ENCODE measurements around the gene SCN9A. TPM values are rescaled to one million over a fixed set of nuclear protein-coding genes. Genes with fewer than 3 reads are reported as not detected.

SCN9A gene
- total RNA-seq, 4 donors from 2014 or later = 0.51 to 3.5 (median 1.3) TPM

DNA sequence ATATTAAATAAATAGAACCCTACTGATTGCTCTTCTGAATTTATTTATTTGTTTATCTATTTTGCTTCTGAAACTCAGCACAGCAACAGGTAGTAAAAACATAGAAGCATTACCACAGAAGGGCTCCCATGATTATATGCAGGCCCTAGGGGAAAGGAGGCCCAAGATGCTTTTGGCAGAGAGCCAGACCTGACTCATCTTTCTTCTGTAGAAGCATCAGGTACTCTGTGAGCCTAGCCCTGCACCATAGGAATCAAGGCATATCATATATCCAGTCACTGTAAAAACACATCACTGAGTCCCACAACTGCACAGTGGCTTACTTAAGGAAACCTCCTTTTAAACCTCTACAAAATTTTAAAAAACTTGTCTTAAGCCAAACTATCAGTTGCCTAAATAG is 1.8 kb downstream of the SCN9A start:
- no peak overlapping the region for H3K4me3 ChIP-seq (ENCODE audit: low read depth, poor library complexity, severe bottlenecking)
- intact Hi-C loops (cut with DNase I; ENCODE audit: low total_unique reads) = no loop called here
- DNase-seq (ENCODE audit: low spot score in 2 of 2) = no peak
- TF ChIP-seq POLR2A (IDR thresholded peaks at IDR 0.05) (no peak), CTCF (IDR thresholded peaks at IDR 0.05) (no peak)

- DNase-seq (ENCODE audit: low spot score in 2 of 2) = no peak
- no peak for TF ChIP-seq POLR2A (IDR thresholded peaks at IDR 0.05)
- no peak for TF ChIP-seq CTCF (IDR thresholded peaks at IDR 0.05)
- no peak overlapping the region for H3K4me3 ChIP-seq (ENCODE audit: low read depth, poor library complexity, severe bottlenecking)
- intact Hi-C loops (cut with DNase I; ENCODE audit: low total_unique reads) = no loop called here
Measured at GRCh38 chr2:166373539-166373938, 2.2 kb downstream of the SCN9A start.

DNA sequence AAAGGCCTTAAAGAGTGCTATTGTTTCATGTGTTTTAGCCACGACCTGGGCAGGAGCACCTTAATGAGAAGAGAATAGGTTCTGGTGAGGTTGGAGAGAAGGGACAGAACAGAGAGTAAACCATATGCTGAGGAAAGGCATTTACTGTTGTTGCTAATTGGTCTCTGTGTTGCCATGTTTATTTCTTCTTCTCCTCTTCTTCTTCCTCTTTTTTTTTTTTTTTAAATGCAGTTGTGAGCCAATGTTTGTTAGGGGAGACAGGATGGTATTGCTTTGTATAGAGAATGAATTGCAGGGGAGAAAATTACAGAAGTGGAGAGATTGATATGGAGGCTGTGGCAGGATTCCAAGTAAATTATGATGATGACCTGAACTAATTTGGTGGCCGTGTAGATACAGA is 2.6 kb downstream of the SCN9A start:
- no peak for TF ChIP-seq CTCF (IDR thresholded peaks at IDR 0.05)
- no peak for DNase-seq (ENCODE audit: low spot score in 2 of 2)
- intact Hi-C loops (cut with DNase I; ENCODE audit: low total_unique reads) = no loop called here
- H3K4me3 ChIP-seq (ENCODE audit: low read depth, poor library complexity, severe bottlenecking) = no peak overlapping the region
- 21 to 27% methylated on average over 2 of the region's 2 CpGs for WGBS, 2 donors

- TF ChIP-seq CTCF (IDR thresholded peaks at IDR 0.05) = no peak
- no peak for TF ChIP-seq POLR2A (IDR thresholded peaks at IDR 0.05)
- intact Hi-C loops (cut with DNase I; ENCODE audit: low total_unique reads) = no loop called here
- WGBS, 2 donors = 75 to 76% methylated on average over 2 of the region's 2 CpGs
Measured at GRCh38 chr2:166372046-166372445, 3.7 kb downstream of the SCN9A start.

GRCh38 chr2:166365803-166366420 is 9.8 kb downstream of the SCN9A start:
- no peak for TF ChIP-seq CTCF (IDR thresholded peaks at IDR 0.05)
- no peak for TF ChIP-seq POLR2A (IDR thresholded peaks at IDR 0.05)
- no peak for DNase-seq (ENCODE audit: low spot score in 2 of 2)
- H3K4me3 ChIP-seq (ENCODE audit: low read depth, poor library complexity, severe bottlenecking) = no peak overlapping the region
- intact Hi-C loops (cut with DNase I; ENCODE audit: low total_unique reads) = no loop called here
- WGBS, 2 donors = 62 to 66% methylated on average over 6 of the region's 6 CpGs

More at GRCh38 chr2:166372046-166372445, 3.7 kb downstream of the SCN9A start:
- no peak for DNase-seq (ENCODE audit: low spot score in 2 of 2)
- no peak overlapping the region for H3K4me3 ChIP-seq (ENCODE audit: low read depth, poor library complexity, severe bottlenecking)

DNA sequence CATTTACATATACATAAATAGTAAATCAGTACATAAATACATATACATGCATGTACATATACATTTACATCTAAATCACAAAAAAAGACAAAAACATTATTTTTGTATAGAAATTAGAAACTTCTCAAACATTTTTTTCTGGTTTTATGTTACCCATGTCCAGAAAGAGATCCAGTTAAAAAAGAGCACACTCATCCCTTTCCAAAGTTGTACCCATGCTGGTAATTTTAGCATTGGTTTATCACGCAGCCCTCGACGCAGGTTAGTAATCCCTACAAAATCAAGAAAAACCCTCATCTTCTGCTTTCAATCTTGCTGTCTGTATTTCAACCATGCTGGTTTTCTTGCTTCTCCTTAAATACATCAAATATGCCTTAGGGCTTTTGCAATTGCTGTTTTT is 10.5 kb downstream of the SCN9A start:
- DNase-seq (ENCODE audit: low spot score in 2 of 2) = no peak
- intact Hi-C loops (cut with DNase I; ENCODE audit: low total_unique reads) = no loop called here
- WGBS, 2 donors = 74 to 77% methylated on average over 3 of the region's 3 CpGs
- TF ChIP-seq POLR2A (IDR thresholded peaks at IDR 0.05) (no peak), CTCF (IDR thresholded peaks at IDR 0.05) (no peak)
- H3K4me3 ChIP-seq (ENCODE audit: low read depth, poor library complexity, severe bottlenecking) = no peak overlapping the region

All from lower leg skin (tissue), 4 donors.